Right lobe of liver (tissue), 4 donors: ENCODE measurements around the gene FANCD2.

Experiments used
- POLR2A ChIP-seq: fragments of 450-650 bp; IDR thresholded peaks from one replicate; pipeline ENCODE4 v1.6.1; 2017; ENCODE audit warnings: antibody characterized with exemption, mild to moderate bottlenecking
- TF ChIP-seq, protein P1 (sequence below), 4 donors: fragments of 200-600 bp in 3 of 4; fragments of 450-650 bp in 1 of 4; IDR thresholded peaks; one replicate each; pipeline versions ENCODE4 v1.5.1 to v1.8.0; 2016 to 2022; ENCODE audit warnings: antibody characterized with exemption in 4 of 4, mild to moderate bottlenecking in 2 of 4
- donor health status: DM: no; HTN: no; CAD: no.
- donor health status: DM: no; HTN: no; CAD: no.
- donor health status: DM: no; HTN: yes; CAD: no.

DNA sequence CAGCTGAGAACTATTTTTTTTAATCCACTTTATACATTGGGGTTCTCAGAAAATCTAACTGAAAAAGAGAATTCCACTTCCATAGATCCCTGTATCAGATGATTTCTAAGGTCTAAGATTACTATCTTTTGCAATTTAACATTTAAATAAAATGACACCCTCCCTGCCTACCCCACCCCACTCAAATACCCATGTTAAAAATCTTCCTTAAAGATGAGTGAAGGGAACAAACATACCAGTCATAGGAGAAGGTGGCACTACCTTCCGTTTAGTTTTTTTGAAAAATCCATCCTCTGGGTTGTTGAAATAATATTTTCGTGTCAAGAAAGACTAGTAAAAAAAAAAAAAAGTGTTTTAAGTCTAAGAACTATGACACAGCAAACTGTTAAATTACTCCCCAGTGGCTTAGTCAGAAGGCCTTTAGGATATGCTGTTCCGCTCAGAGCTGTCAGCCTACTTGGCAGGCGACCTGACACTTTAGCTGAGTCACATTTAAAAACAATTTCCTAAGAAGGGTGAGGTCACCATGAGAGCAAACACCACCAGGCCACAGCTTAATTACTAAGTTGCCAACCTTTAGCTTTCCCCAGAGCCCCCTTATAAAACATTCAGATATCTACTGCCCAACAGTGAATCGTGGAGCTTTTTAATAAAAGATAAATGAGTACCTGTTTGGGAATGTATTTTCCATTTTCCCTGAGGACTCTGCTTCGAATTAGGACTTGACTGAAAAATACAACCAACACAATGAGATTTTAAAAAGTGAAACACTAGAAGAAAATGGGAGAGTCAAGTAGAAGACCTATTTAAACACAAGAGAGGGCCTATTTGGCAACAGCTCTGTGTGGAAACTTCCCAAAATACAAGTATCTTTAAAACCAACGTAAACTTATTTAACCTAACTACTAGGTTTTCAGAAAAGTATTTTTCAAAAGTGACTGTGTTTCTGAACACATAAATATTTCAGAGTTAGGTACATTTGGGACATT is 49.2 kb upstream of the FANCD2 start:
- TF ChIP-seq, protein P1, sequence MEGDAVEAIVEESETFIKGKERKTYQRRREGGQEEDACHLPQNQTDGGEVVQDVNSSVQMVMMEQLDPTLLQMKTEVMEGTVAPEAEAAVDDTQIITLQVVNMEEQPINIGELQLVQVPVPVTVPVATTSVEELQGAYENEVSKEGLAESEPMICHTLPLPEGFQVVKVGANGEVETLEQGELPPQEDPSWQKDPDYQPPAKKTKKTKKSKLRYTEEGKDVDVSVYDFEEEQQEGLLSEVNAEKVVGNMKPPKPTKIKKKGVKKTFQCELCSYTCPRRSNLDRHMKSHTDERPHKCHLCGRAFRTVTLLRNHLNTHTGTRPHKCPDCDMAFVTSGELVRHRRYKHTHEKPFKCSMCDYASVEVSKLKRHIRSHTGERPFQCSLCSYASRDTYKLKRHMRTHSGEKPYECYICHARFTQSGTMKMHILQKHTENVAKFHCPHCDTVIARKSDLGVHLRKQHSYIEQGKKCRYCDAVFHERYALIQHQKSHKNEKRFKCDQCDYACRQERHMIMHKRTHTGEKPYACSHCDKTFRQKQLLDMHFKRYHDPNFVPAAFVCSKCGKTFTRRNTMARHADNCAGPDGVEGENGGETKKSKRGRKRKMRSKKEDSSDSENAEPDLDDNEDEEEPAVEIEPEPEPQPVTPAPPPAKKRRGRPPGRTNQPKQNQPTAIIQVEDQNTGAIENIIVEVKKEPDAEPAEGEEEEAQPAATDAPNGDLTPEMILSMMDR (IDR thresholded peaks at IDR 0.05) = no peak
- no peak for TF ChIP-seq POLR2A
